ENCODE data around the gene RGS1. TPM values are rescaled to one million over a fixed set of nuclear protein-coding genes. Genes with fewer than 3 reads are reported as not detected.

RGS1 gene
- total RNA-seq, 1 experiment from 2014 or later = not detected

DNA sequence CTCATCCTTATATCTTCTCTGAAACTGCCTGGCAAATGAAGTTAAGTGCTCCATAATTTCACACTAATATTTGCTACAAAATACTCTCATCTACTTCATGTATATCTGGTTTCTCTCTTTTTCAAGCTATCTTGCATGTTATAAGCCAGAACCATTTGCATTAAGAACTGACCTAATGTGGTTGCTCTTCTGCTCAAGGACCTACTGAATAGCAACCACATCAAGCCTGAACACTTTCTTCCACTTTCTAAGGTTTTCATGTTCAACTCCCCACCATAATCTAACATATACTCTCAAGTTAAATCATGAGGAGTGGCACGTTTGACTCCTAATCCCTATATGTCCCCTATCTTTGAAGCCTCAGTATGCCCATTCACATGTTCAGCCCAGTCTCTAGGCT lies 27.2 kb downstream of the RGS1 start:
- intact Hi-C loops (cut with micrococcal nuclease; ENCODE audit: unreplicated experiment) (no loop called here), in situ Hi-C loops (cut with HindIII; ENCODE audit: low pct_unique_long_range_greater_than_20kb, low sequenced_read_pairs) (no loop called here)
- ChIA-PET POLR2A (no interaction called here), CTCF (no interaction called here)
- Histone ChIP-seq H3K4me3 (ENCODE audit: low read depth in 2 of 2, low read length in 2 of 2) (no peak overlapping the region), H3K36me3 (ENCODE audit: control insufficient read depth, insufficient read depth, low read length) (no peaks in the 10 kb centered on the region), H3K9me3 (ENCODE audit: control insufficient read depth, insufficient read depth, low read depth, low read length) (no peaks in the 10 kb centered on the region), H3K4me1 (ENCODE audit: control insufficient read depth, insufficient read depth, low read length) (no peaks in the 10 kb centered on the region), H3K27me3 (ENCODE audit: control insufficient read depth, insufficient read depth, low read length) (no peaks in the 10 kb centered on the region), H3K27ac (ENCODE audit: low read length) (no peak overlapping the region)
- DNase-seq (ENCODE audit: low read depth, low spot score) = no peak
- no peak for ATAC-seq
- BruUV-seq (replicated peaks) = no TSS peak
- TF ChIP-seq POLR2AphosphoS5 (IDR thresholded peaks at IDR 0.05; ENCODE audit: low read depth, low read length) = no peak
- no peak for TF ChIP-seq SIN3A (IDR thresholded peaks at IDR 0.05; ENCODE audit: borderline replicate concordance, insufficient read depth, low read depth, low read length)
- TF ChIP-seq CTCF (IDR thresholded peaks at IDR 0.05) = no peak
- TF ChIP-seq, protein P1, sequence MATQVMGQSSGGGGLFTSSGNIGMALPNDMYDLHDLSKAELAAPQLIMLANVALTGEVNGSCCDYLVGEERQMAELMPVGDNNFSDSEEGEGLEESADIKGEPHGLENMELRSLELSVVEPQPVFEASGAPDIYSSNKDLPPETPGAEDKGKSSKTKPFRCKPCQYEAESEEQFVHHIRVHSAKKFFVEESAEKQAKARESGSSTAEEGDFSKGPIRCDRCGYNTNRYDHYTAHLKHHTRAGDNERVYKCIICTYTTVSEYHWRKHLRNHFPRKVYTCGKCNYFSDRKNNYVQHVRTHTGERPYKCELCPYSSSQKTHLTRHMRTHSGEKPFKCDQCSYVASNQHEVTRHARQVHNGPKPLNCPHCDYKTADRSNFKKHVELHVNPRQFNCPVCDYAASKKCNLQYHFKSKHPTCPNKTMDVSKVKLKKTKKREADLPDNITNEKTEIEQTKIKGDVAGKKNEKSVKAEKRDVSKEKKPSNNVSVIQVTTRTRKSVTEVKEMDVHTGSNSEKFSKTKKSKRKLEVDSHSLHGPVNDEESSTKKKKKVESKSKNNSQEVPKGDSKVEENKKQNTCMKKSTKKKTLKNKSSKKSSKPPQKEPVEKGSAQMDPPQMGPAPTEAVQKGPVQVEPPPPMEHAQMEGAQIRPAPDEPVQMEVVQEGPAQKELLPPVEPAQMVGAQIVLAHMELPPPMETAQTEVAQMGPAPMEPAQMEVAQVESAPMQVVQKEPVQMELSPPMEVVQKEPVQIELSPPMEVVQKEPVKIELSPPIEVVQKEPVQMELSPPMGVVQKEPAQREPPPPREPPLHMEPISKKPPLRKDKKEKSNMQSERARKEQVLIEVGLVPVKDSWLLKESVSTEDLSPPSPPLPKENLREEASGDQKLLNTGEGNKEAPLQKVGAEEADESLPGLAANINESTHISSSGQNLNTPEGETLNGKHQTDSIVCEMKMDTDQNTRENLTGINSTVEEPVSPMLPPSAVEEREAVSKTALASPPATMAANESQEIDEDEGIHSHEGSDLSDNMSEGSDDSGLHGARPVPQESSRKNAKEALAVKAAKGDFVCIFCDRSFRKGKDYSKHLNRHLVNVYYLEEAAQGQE (IDR thresholded peaks at IDR 0.05; ENCODE audit: insufficient read depth in 1 of 2, low read depth in 2 of 2, low read length in 1 of 2) = no peak
- no peak for TF ChIP-seq TCF7L2 (IDR thresholded peaks at IDR 0.05; ENCODE audit: low read depth, low read length)

DNA sequence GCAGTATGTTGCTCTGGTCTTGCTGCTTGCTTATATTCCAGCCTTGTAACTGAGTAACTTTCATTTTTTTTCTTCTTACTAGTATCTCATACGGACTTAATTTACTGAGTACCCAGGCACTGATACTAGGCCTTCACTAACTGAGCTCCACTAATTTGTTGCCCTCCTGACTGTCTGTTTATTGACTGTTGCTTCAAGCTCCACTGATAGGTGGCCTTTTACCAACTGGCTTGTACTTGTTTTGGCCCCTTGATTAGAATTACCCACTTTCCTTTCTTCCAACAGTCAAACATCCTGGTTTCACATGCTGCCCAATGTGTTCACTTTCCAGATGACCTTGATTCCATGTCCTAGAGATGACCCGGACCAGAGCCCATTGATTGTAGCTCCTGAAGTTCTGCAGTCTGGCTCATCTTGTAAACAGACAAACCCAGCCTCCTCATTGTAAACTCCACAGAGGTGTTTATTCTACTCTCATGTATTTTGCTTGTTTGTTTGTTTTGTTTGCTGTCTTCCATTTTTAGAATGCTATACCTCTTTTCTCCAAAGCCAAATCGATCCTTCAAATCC lies 27.7 kb downstream of the RGS1 start:
- no peak overlapping the region for H3K27ac ChIP-seq (ENCODE audit: low read length)
- BruUV-seq (replicated peaks) = no TSS peak
- no peak for ATAC-seq
- no peak overlapping the region for H3K4me3 ChIP-seq (ENCODE audit: low read depth in 2 of 2, low read length in 2 of 2)
- POLR2A ChIA-PET = no interaction called here
- no peaks in the 10 kb centered on the region for H3K9me3 ChIP-seq (ENCODE audit: control insufficient read depth, insufficient read depth, low read depth, low read length)
- in situ Hi-C loops (cut with HindIII; ENCODE audit: low pct_unique_long_range_greater_than_20kb, low sequenced_read_pairs) = no loop called here
- intact Hi-C loops (cut with micrococcal nuclease; ENCODE audit: unreplicated experiment) = no loop called here
- no peak for TF ChIP-seq SIN3A (IDR thresholded peaks at IDR 0.05; ENCODE audit: borderline replicate concordance, insufficient read depth, low read depth, low read length)
- TF ChIP-seq, protein P1 (IDR thresholded peaks at IDR 0.05; ENCODE audit: insufficient read depth in 1 of 2, low read depth in 2 of 2, low read length in 1 of 2) = no peak
- no peak for TF ChIP-seq POLR2AphosphoS5 (IDR thresholded peaks at IDR 0.05; ENCODE audit: low read depth, low read length)
- H3K36me3 ChIP-seq (ENCODE audit: control insufficient read depth, insufficient read depth, low read length) = no peaks in the 10 kb centered on the region
- no peaks in the 10 kb centered on the region for H3K27me3 ChIP-seq (ENCODE audit: control insufficient read depth, insufficient read depth, low read length)
- H3K4me1 ChIP-seq (ENCODE audit: control insufficient read depth, insufficient read depth, low read length) = no peaks in the 10 kb centered on the region
- CTCF ChIA-PET = no interaction called here
- no peak for DNase-seq (ENCODE audit: low read depth, low spot score)

Data from Panc1 (cell line).